AG10803 (cell line): ENCODE data around the gene HSBP1L1.

Source experiments
- DNase-seq: peaks from one replicate; pipeline ENCODE4 v3.0.0; 2010; ENCODE audit warnings: low read depth
- H3K4me3 ChIP-seq: 2 replicates; pipeline ENCODE4 v1.5.1; 2011; ENCODE audit warnings: mild to moderate bottlenecking, low read length, control low read depth
- TF ChIP-seq, protein P1 (sequence below): conservative IDR thresholded peaks from 2 replicates; pipeline ENCODE4 v1.5.1; 2011; ENCODE audit warnings: mild to moderate bottlenecking, low read length, control low read depth, inconsistent platforms

HSBP1L1 gene

GRCh38 chr18:79942211-79942610, 22.2 kb upstream of the HSBP1L1 start:
- TF ChIP-seq, protein P1, sequence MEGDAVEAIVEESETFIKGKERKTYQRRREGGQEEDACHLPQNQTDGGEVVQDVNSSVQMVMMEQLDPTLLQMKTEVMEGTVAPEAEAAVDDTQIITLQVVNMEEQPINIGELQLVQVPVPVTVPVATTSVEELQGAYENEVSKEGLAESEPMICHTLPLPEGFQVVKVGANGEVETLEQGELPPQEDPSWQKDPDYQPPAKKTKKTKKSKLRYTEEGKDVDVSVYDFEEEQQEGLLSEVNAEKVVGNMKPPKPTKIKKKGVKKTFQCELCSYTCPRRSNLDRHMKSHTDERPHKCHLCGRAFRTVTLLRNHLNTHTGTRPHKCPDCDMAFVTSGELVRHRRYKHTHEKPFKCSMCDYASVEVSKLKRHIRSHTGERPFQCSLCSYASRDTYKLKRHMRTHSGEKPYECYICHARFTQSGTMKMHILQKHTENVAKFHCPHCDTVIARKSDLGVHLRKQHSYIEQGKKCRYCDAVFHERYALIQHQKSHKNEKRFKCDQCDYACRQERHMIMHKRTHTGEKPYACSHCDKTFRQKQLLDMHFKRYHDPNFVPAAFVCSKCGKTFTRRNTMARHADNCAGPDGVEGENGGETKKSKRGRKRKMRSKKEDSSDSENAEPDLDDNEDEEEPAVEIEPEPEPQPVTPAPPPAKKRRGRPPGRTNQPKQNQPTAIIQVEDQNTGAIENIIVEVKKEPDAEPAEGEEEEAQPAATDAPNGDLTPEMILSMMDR, result no peak
- H3K4me3 ChIP-seq, result no peak overlapping the region
- no peak for DNase-seq

DNA sequence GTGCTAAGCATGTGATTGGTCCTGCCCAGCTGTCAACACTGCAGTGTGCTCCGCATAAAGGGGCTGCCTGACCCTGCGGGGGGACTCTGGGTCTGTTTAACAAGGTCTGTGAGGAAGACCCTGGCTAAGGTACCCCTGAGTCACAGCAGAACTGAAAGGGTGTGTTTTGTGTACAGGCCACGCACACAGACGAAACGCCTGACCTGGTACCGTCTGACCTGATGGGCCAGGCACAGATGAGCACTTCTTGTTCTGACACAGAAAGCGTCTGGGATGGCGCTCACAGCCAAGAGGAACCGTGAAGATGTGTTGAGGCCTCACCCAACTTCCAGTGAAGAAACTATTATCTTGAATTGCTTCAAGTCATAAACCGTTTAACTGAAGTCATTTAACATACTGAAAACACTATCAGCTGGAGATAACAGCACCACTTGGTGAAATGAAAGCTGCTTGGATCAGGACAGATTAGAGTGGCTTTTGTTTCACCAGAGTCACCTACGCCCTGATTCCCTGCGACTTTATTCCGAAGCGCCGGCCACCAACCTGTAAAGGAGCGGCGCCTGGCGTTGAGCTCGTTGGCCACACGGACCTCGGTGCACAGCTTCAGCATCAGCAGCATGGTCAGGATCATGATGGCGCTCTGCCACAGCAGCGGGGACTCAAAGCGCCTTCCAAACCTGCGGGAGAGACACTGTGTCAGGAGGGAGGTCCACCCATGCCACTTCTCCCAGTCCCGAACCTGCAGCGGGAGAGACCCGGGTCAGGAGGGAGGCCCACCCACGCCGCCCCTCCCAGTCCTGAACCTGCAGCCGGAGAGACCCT, 21.4 kb upstream of the HSBP1L1 start:
- H3K4me3 ChIP-seq, result no peak overlapping the region
- no peak for DNase-seq

GRCh38 chr18:79943608-79944125, 20.8 kb upstream of the HSBP1L1 start:
- TF ChIP-seq, protein P1, result no peak
- DNase-seq, result no peak
- no peak overlapping the region for H3K4me3 ChIP-seq

More for the DNA sequence above, 21.4 kb upstream of the HSBP1L1 start:
- TF ChIP-seq, protein P1, result no peak

- no peak overlapping the region for H3K4me3 ChIP-seq
- DNase-seq, result no peak
- TF ChIP-seq, protein P1, result no peak
These were observed 20.2 kb upstream of the HSBP1L1 start for GRCh38 chr18:79944126-79944731.

- DNase-seq, result no peak
- TF ChIP-seq, protein P1, result no peak
- H3K4me3 ChIP-seq, result no peak overlapping the region
These were observed 19.7 kb upstream of the HSBP1L1 start for GRCh38 chr18:79944746-79945117.

DNA sequence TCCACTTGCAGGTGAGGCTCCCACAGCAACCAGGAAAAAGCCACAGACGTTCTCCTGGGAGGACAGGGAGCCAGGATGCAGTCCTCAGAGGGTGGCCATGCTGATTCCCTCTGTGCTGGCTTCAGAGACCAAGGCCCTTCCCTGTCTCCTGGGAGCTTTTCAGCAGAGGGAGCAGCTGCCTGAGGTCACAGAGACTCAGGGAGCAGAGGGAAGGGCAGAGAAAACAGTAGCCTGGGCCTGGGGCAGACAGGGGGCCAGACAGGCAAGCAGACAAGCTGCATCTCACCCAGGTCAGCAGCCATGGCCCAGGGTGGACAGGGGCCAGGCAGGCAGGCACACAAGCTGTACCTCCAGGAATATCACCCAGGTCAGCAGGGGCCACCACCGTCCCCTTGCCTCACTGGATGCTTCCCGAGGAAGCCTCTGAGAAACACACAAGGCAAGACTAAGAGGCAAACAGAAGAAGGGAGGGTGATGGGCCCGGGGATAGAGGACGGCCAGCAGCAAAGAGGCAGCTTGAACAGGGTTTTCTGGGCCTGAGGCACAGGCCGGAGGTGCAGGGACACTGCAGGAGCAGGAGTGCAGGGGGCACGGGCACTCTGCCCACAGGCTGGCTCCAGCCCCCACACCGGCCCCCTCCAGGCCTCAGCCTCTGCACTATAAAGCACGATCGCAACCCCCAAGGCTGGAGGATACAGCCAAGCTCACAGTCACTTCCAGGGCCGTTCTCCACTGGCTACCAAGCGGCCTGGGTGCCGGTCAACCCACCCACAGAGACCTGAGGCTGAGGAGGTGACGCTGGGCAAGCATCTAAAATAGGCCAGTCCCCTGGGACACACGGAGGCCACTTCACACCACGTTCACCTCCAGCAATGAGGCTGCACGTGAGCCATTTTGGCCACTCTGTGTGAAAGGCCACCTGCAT, 19.1 kb upstream of the HSBP1L1 start:
- no peak for DNase-seq
- TF ChIP-seq, protein P1, result no peak
- no peak overlapping the region for H3K4me3 ChIP-seq
